ENCODE measurements around the gene C3orf20. TPM values are rescaled to one million over a fixed set of nuclear protein-coding genes. Genes with fewer than 3 reads are reported as not detected.

C3orf20 gene
- total RNA-seq, 1 experiment from 2014 or later: not detected

DNA sequence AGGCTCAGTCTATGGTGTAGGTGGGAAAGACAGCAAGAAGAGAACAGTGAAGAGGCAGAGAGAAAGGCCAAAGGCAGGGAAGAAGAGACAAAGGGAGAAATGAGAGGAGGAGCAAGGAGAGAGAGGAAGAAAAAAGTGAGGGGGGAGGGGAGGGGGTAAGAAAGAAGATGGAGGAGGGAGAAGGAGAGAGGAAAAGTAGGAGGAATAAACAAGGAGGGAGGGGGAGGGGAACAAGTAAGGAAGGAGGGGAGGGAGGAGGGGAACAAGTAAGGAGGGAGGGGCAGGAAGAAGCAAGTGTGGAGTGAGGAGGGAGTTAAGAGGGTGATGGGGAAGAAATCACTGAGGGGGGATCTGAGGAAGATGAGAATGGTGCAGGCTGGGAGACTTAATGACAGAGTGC is 98.3 kb downstream of the C3orf20 start:
- ATAC-seq (no peak), DNase-seq (no peak)
- CTCF ChIA-PET: no interaction called here
- Histone ChIP-seq H3K36me3 (ENCODE audit: low read depth, low read length) (no peaks in the 10 kb centered on the region), H3K4me3 (ENCODE audit: low read length) (no peak overlapping the region), H3K79me2 (ENCODE audit: low read length) (no peaks in the 10 kb centered on the region), H3F3A (ENCODE audit: low read length, unreplicated experiment) (no peaks in the 10 kb centered on the region), H3K4me1 (ENCODE audit: insufficient read depth, low read length) (no peaks in the 10 kb centered on the region), H3K27me3 (ENCODE audit: low read length) (no peaks in the 10 kb centered on the region), H3K27ac (ENCODE audit: low read length) (no peak overlapping the region), H3K9me3 (ENCODE audit: low read length) (no peaks in the 10 kb centered on the region), H4K20me1 (ENCODE audit: low read length) (no peaks in the 10 kb centered on the region), H3K4me2 (ENCODE audit: low read length) (no peak overlapping the region), H3K9ac (ENCODE audit: low read length) (no peak overlapping the region), H2AFZ (ENCODE audit: low read length) (no peak overlapping the region), H3K9me2 (replicated peaks; ENCODE audit: low read length) (no peaks in the 10 kb centered on the region)
- no TSS peak for BruUV-seq (replicated peaks)
- TF ChIP-seq EZH2 (IDR thresholded peaks at IDR 0.05; ENCODE audit: low read length, unreplicated experiment) (no peak), CTCF (conservative IDR thresholded peaks at IDR 0.05; ENCODE audit: low read depth, low read length) (no peak), EZH2phosphoT487 (IDR thresholded peaks at IDR 0.05; ENCODE audit: borderline replicate concordance, low read length) (no peak)
- POLR2A ChIA-PET (ENCODE audit: unreplicated experiment): no interaction called here
- intact Hi-C loops (cut with micrococcal nuclease): no loop called here

DNA sequence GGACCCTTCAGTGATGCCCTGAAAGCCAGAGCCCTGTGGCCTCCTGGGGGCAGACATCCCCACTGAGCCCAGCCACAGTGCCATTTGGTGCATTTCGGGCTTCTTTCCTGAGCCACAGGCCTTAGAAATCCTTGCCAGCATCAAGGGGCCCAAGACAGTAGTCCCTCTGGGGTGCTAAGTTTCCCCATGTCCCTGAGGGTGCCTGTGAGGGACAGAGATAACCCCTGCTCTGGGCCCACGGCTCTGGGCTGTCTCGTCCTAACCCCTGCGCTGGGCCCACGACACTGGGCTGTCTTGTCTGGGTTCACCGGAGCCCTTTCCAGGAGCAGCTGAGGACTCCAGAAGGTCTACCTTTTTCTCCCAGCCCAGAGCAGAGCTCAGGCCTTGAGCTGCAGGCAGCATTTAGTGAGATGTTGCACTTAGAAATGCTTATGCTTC is 98.8 kb downstream of the C3orf20 start:
- ATAC-seq: no peak
- Histone ChIP-seq H3K9me3 (ENCODE audit: low read length) (no peaks in the 10 kb centered on the region), H3K36me3 (ENCODE audit: low read depth, low read length) (no peaks in the 10 kb centered on the region), H3K27me3 (ENCODE audit: low read length) (no peaks in the 10 kb centered on the region), H3K9me2 (replicated peaks; ENCODE audit: low read length) (no peaks in the 10 kb centered on the region), H3F3A (ENCODE audit: low read length, unreplicated experiment) (no peaks in the 10 kb centered on the region), H2AFZ (ENCODE audit: low read length) (no peak overlapping the region), H3K4me3 (ENCODE audit: low read length) (no peak overlapping the region), H3K79me2 (ENCODE audit: low read length) (no peaks in the 10 kb centered on the region), H3K4me2 (ENCODE audit: low read length) (no peak overlapping the region), H3K4me1 (ENCODE audit: insufficient read depth, low read length) (no peaks in the 10 kb centered on the region), H3K9ac (ENCODE audit: low read length) (no peak overlapping the region), H3K27ac (ENCODE audit: low read length) (no peak overlapping the region), H4K20me1 (ENCODE audit: low read length) (no peaks in the 10 kb centered on the region)
- CTCF ChIA-PET: no interaction called here
- intact Hi-C loops (cut with micrococcal nuclease): no loop called here
- DNase-seq: no peak
- POLR2A ChIA-PET (ENCODE audit: unreplicated experiment): no interaction called here
- no peak for TF ChIP-seq EZH2phosphoT487 (IDR thresholded peaks at IDR 0.05; ENCODE audit: borderline replicate concordance, low read length)
- no peak for TF ChIP-seq CTCF (conservative IDR thresholded peaks at IDR 0.05; ENCODE audit: low read depth, low read length)
- no peak for TF ChIP-seq EZH2 (IDR thresholded peaks at IDR 0.05; ENCODE audit: low read length, unreplicated experiment)
- no TSS peak for BruUV-seq (replicated peaks)

GRCh38 chr3:14774431-14774830 is 99.5 kb downstream of the C3orf20 start:
- Histone ChIP-seq H3K4me2 (ENCODE audit: low read length) (no peak overlapping the region), H4K20me1 (ENCODE audit: low read length) (no peaks in the 10 kb centered on the region), H3K9me3 (ENCODE audit: low read length) (peaks cover 6% of the 10 kb centered on the region; the same call in 1 of the 2 replicates), H3K4me3 (ENCODE audit: low read length) (no peak overlapping the region), H3K27ac (ENCODE audit: low read length) (no peak overlapping the region), H3K4me1 (ENCODE audit: insufficient read depth, low read length) (no peaks in the 10 kb centered on the region), H3K9ac (ENCODE audit: low read length) (no peak overlapping the region), H3K79me2 (ENCODE audit: low read length) (no peaks in the 10 kb centered on the region), H3K27me3 (ENCODE audit: low read length) (no peaks in the 10 kb centered on the region), H3K36me3 (ENCODE audit: low read depth, low read length) (no peaks in the 10 kb centered on the region), H3F3A (ENCODE audit: low read length, unreplicated experiment) (no peaks in the 10 kb centered on the region), H3K9me2 (replicated peaks; ENCODE audit: low read length) (no peaks in the 10 kb centered on the region), H2AFZ (ENCODE audit: low read length) (no peak overlapping the region)
- no TSS peak for BruUV-seq (replicated peaks)
- no peak for DNase-seq
- no peak for ATAC-seq
- ChIA-PET CTCF (interaction anchor here (0.6 kb wide), 1 partner anchor 265 kb away, joined by 3 read pairs; no protein-coding TSS in a partner anchor), POLR2A (ENCODE audit: unreplicated experiment) (no interaction called here)
- intact Hi-C loops (cut with micrococcal nuclease): no loop called here
- TF ChIP-seq EZH2phosphoT487 (IDR thresholded peaks at IDR 0.05; ENCODE audit: borderline replicate concordance, low read length) (no peak), CTCF (conservative IDR thresholded peaks at IDR 0.05; ENCODE audit: low read depth, low read length) (no peak), EZH2 (IDR thresholded peaks at IDR 0.05; ENCODE audit: low read length, unreplicated experiment) (no peak)

Measured in PC-3 (cell line).